ENCODE data around the gene EHMT1. TPM values are rescaled to one million over a fixed set of nuclear protein-coding genes. Genes with fewer than 3 reads are reported as not detected.

Gene EHMT1
- total RNA-seq, 2 experiments from 2014 or later, result 145 to 295 TPM

- H3K27ac ChIP-seq (ENCODE audit: low read depth, low read length, poor library complexity, severe bottlenecking), result no peak overlapping the region
- peaks cover 99% of the 10 kb centered on the region for H3K36me3 ChIP-seq (ENCODE audit: insufficient read depth, low read length)
- no TSS peak for BruUV-seq (replicated peaks)
- no peak overlapping the region for H2AFZ ChIP-seq (ENCODE audit: low read length)
- H3K4me3 ChIP-seq (ENCODE audit: low read depth, low read length, poor library complexity, severe bottlenecking), result no peak overlapping the region
- H3K9me3 ChIP-seq (ENCODE audit: low read length), result peaks cover 40% of the 10 kb centered on the region
- TF ChIP-seq EZH2phosphoT487 (IDR thresholded peaks at IDR 0.05; ENCODE audit: borderline replicate concordance, low read depth, low read length) (no peak), CTCF (conservative IDR thresholded peaks at IDR 0.05; ENCODE audit: low read length) (no peak)
- no peak overlapping the region for H3K4me2 ChIP-seq (ENCODE audit: low read length)
- H4K20me1 ChIP-seq (ENCODE audit: insufficient read depth, low read length), result no peaks in the 10 kb centered on the region
- DNase-seq (ENCODE audit: low spot score), result no peak
- POLR2A ChIA-PET, result interaction anchor here (0.6 kb wide), 1 partner anchor 29 kb away, joined by 3 read pairs; no protein-coding TSS in a partner anchor
- CTCF ChIA-PET (ENCODE audit: unreplicated experiment), result no interaction called here
- peaks cover 15% of the 10 kb centered on the region for H3K79me2 ChIP-seq (ENCODE audit: insufficient read depth, low read depth, low read length)
- H3K4me1 ChIP-seq (ENCODE audit: insufficient read depth, low read length, poor library complexity, severe bottlenecking), result peaks cover 3% of the 10 kb centered on the region
- intact Hi-C loops (cut with micrococcal nuclease; ENCODE audit: unreplicated experiment), result no loop called here
- H3K9me2 ChIP-seq (ENCODE audit: insufficient read depth, low read length), result no peaks in the 10 kb centered on the region
These were observed 112.6 kb downstream of the EHMT1 start for GRCh38 chr9:137731216-137731946.

- TF ChIP-seq CTCF (conservative IDR thresholded peaks at IDR 0.05; ENCODE audit: low read length) (no peak), EZH2phosphoT487 (IDR thresholded peaks at IDR 0.05; ENCODE audit: borderline replicate concordance, low read depth, low read length) (no peak)
These were observed 113.4 kb downstream of the EHMT1 start for GRCh38 chr9:137731947-137732813.

More at GRCh38 chr9:137731947-137732813, 113.4 kb downstream of the EHMT1 start:
- Histone ChIP-seq H3K4me2 (ENCODE audit: low read length) (no peak overlapping the region), H3K9me2 (ENCODE audit: insufficient read depth, low read length) (no peaks in the 10 kb centered on the region), H2AFZ (ENCODE audit: low read length) (no peak overlapping the region), H3K27ac (ENCODE audit: low read depth, low read length, poor library complexity, severe bottlenecking) (no peak overlapping the region), H3K4me3 (ENCODE audit: low read depth, low read length, poor library complexity, severe bottlenecking) (no peak overlapping the region), H3K79me2 (ENCODE audit: insufficient read depth, low read depth, low read length) (peaks cover 14% of the 10 kb centered on the region), H4K20me1 (ENCODE audit: insufficient read depth, low read length) (no peaks in the 10 kb centered on the region), H3K36me3 (ENCODE audit: insufficient read depth, low read length) (peaks cover 99% of the 10 kb centered on the region), H3K4me1 (ENCODE audit: insufficient read depth, low read length, poor library complexity, severe bottlenecking) (peaks cover 11% of the 10 kb centered on the region), H3K9me3 (ENCODE audit: low read length) (peaks cover 48% of the 10 kb centered on the region)
- intact Hi-C loops (cut with micrococcal nuclease; ENCODE audit: unreplicated experiment), result no loop called here
- BruUV-seq (replicated peaks), result no TSS peak
- ChIA-PET POLR2A (no interaction called here), CTCF (ENCODE audit: unreplicated experiment) (no interaction called here)
- no peak for DNase-seq (ENCODE audit: low spot score)
